ENCODE data around the gene FBXO46.

- no peak for TF ChIP-seq BACH2 (CRISPR knock-in tag; IDR thresholded peaks at IDR 0.05; ENCODE audit: borderline replicate concordance)
- no peak for TF ChIP-seq TOX (CRISPR knock-in tag; IDR thresholded peaks at IDR 0.05; ENCODE audit: borderline replicate concordance)
- no peak for TF ChIP-seq PPARA (CRISPR knock-in tag; IDR thresholded peaks at IDR 0.05; ENCODE audit: borderline replicate concordance)
- TF ChIP-seq CSRNP3 (CRISPR knock-in tag; IDR thresholded peaks at IDR 0.05), result no peak
- no peak for TF ChIP-seq ZFP3 (CRISPR knock-in tag; IDR thresholded peaks at IDR 0.05)
- no peak for TF ChIP-seq PATZ1 (CRISPR knock-in tag; IDR thresholded peaks at IDR 0.05; ENCODE audit: borderline replicate concordance)
- TF ChIP-seq POU6F1 (CRISPR knock-in tag; IDR thresholded peaks at IDR 0.05; ENCODE audit: borderline replicate concordance, low read depth), result no peak
Observed at GRCh38 chr19:45715139-45715538, 15.6 kb downstream of the FBXO46 start.

Data from SK-N-SH treated with all-trans-retinoic acid at 6 μM for 48 hours (cell line).